ENCODE data around the gene MAN1B1.

MAN1B1 gene

GRCh38 chr9:137149363-137149762 lies 62.6 kb downstream of the MAN1B1 start:
- FAIRE-seq: no peak

- peak; percentile 92 for FAIRE-seq
Measured at GRCh38 chr9:137149942-137150616, 63.3 kb downstream of the MAN1B1 start.

GRCh38 chr9:137150617-137151457 lies 64.1 kb downstream of the MAN1B1 start:
- FAIRE-seq: peak; percentile 60

- no peak for FAIRE-seq
Measured at GRCh38 chr9:137152844-137153405, 66.1 kb downstream of the MAN1B1 start.

- no peak for FAIRE-seq
Measured at GRCh38 chr9:137156567-137157375, 70.0 kb downstream of the MAN1B1 start.

- no peak for FAIRE-seq
Measured at GRCh38 chr9:137157618-137158415, 71.0 kb downstream of the MAN1B1 start.

GRCh38 chr9:137158625-137159024 lies 71.8 kb downstream of the MAN1B1 start:
- no peak for FAIRE-seq

Measured in G401.6 (cell line).